Coronary artery (tissue), 2 donors: Measurements from ENCODE around the gene DYNLL2.

Experiments
- DNase-seq: peaks from one replicate; pipeline ENCODE4 v3.0.0-alpha.2; 2017; ENCODE audit warnings: low spot score
- H3K27ac ChIP-seq, 2 donors: fragments of 200-600 bp; sonication (generic); one replicate each; pipeline ENCODE4 v1.5.1; 2016 to 2019
- H3K4me3 ChIP-seq: fragments of 200-600 bp; sonication (generic); 2 replicates; pipeline ENCODE4 v1.5.1; 2016; ENCODE audit warnings: mild to moderate bottlenecking, moderate library complexity
- TF ChIP-seq, protein P1 (sequence below): fragments of 200-600 bp; sonication (generic); IDR thresholded peaks from one replicate; pipeline ENCODE4 v1.5.1; 2019; ENCODE audit warnings: antibody characterized with exemption

The DYNLL2 gene

DNA sequence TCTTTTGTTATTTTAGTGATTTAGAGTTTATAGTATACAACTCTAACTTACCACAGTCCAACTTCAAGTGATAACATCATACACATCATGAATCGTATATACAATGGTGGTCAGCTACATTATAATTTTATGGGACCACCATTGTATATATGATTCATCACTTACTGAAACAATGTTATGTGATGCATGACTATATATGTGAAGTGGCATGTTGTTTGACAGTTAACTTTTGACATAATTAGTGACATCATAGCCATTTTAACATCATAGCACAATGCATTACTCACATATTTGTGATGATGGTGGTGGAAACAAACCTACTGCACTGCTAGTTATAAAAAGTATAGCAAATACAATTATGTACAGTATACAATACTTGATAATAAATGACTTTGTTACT is 21.9 kb downstream of the DYNLL2 start:
- no peak overlapping the region for H3K27ac ChIP-seq
- DNase-seq: no peak
- TF ChIP-seq, protein P1, sequence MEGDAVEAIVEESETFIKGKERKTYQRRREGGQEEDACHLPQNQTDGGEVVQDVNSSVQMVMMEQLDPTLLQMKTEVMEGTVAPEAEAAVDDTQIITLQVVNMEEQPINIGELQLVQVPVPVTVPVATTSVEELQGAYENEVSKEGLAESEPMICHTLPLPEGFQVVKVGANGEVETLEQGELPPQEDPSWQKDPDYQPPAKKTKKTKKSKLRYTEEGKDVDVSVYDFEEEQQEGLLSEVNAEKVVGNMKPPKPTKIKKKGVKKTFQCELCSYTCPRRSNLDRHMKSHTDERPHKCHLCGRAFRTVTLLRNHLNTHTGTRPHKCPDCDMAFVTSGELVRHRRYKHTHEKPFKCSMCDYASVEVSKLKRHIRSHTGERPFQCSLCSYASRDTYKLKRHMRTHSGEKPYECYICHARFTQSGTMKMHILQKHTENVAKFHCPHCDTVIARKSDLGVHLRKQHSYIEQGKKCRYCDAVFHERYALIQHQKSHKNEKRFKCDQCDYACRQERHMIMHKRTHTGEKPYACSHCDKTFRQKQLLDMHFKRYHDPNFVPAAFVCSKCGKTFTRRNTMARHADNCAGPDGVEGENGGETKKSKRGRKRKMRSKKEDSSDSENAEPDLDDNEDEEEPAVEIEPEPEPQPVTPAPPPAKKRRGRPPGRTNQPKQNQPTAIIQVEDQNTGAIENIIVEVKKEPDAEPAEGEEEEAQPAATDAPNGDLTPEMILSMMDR: no peak
- H3K4me3 ChIP-seq: no peak overlapping the region

DNA sequence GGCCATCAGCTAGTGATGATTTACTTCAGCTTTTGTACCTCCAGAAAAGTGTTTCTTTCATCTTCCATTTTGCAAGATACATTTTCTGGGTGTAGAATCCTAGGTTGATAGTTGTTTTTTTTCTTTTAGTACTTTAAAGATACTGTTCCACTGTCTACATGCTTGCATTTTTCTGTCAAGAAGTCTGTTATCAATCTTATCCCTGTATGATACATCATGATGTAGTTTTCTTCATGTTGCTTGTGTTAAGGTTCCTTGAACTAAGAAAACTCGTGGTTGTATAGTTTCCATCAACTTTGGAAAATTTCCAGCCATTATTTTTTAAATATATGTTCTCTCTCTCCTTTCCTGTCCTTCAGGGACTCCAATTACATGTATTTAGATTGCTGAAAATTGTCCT is 24.1 kb downstream of the DYNLL2 start:
- TF ChIP-seq, protein P1: no peak
- no peak for DNase-seq
- no peak overlapping the region for H3K27ac ChIP-seq
- H3K4me3 ChIP-seq: no peak overlapping the region

DNA sequence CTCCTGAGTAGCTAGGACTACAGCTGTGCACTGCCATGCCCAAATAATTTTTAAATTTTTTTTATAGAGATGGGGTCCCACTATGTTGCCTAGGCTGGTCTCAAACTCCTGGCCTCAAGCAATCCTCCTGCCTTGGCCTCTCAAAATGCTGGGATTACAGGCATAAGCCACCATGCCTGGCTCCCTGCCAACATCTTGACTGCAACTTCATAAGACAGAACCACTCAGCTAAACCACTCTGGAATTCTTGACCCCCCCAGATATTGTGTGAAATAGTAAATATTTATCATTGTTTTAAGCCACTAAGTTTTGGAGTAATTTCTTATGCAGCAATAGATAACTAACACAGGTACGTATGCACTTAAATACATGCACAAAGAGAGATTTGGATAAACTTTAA is 26.0 kb downstream of the DYNLL2 start:
- DNase-seq: no peak
- TF ChIP-seq, protein P1: no peak
- Histone ChIP-seq H3K4me3 (no peak overlapping the region), H3K27ac (no peak overlapping the region)

DNA sequence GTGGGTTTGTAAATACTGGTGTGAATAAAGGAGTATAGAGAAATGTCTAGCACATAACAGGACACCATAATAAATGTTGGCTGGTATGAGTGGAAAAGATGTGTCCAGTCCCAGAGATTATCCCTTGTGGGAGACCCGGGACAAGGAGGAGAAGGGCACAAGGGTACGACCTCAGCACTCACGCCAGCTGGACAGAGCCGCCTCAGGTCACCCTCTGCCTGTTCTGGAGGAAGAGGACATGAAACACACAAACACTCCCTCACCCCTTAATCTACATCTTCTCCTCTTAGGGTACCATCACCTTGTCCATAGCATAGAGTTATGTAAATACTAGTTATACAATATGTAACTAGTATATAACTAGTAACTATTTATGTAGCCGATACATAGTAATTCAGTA is 26.8 kb downstream of the DYNLL2 start:
- no peak for DNase-seq
- H3K27ac ChIP-seq: no peak overlapping the region
- TF ChIP-seq, protein P1: no peak
- H3K4me3 ChIP-seq: no peak overlapping the region

DNA sequence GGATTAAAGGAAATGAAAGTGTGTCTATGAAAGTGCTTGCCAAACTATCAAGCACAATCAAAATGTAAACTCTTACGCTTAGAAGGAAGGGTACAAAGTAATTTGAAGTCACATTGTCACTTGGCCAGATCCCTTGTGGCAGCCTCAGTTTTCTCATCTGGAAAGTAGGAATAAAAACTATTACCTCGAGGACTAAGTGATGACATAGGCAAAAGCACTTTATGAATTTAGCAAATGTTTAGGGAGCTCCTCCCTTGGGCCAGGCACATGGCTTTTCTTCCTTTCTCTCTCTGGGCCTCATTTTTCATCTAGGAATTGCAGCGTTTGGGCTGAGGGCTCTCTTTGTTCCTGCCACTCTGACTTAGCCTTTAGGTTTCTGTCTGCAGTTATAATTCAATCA is 28.5 kb downstream of the DYNLL2 start:
- TF ChIP-seq, protein P1: no peak
- DNase-seq: no peak
- Histone ChIP-seq H3K4me3 (no peak overlapping the region), H3K27ac (no peak overlapping the region)

DNA sequence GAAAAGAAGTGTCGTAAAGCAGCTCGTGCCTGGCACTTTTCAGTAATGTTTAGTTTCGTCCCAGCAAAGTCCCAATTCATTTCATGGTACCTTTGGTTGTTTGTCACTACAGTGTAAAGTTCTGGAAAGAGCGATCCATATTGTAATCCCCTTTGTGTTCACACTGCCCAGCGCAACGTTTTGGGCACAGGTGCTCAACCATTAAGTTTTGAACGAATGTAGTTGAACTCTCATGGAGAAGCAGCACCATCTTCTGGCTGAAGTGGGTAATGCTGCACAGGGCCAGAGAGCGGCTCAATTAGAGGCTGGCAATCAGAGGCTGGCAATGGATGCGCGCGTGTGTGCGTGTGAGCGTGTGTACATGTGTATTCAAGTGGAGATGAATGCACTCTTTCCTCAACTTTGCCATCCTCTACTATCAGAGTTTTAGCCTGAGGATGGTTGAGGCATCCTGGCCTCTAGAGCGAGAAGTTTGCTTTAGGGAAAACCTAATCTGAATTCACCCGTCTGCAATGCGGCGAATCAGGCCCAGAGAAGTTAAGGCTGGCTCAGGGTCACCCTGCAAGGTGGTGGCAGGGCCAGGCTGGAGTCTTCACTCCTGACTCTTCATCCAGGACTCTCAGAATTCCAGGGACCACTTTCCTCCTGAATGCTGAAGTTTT is 29.9 kb downstream of the DYNLL2 start:
- no peak overlapping the region for H3K4me3 ChIP-seq
- no peak overlapping the region for H3K27ac ChIP-seq
- no peak for DNase-seq
- TF ChIP-seq, protein P1: peak; percentile 93

DNA sequence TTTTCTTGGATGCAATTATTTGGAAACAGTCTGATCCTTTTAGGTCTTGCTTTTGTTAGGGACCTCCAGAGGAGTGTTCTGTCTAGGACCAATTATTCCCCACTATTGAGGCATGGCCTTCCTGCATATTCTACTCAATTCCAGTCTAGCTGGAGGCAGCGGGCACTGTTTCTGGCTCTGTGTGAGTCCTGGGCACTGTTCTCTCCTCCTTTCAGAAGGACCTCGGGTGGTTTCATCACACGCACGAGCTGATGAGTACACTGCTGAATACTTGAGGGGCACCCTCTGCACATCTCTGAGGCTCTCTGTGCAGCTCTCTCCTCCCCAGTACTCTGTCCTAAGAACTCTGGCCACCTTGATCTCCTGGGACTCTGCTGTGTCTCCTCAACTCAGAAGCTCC is 30.7 kb downstream of the DYNLL2 start:
- no peak for DNase-seq
- TF ChIP-seq, protein P1: no peak
- Histone ChIP-seq H3K4me3 (no peak overlapping the region), H3K27ac (no peak overlapping the region)
